NCI-H748 (cell line): ENCODE data around the gene DST.
"Not testable (repeated sequence)": the region's sequence is repeated elsewhere in the genome, so short reads cannot be mapped to it uniquely, and the experiment has no call there.

ENCODE experiments used
- DNase-seq: peaks from one replicate; lab custom pipeline; 2025; ENCODE audit not compliant: unreplicated experiment; lab: John Stamatoyannopoulos, UW

The DST gene

DNA sequence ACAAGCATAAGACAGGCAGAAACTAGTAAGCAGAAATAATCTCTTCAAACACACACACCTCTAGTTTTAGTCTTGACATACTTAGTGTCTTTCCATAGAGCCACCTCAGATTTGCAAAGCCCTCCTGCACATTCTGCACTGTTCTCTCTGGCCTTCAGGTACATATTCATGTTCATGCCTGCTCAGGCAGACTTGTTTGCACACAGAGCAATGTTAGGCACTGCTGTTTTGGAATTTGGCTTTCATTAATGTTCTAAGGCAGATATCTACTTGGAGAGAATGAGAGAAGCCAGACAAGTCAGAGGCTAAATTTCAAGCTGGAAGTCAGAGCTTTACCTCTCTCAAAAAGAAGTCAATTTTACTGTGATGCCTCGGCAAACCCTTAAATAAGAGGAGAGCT is 21.3 kb upstream of the DST start:
- DNase-seq = no peak

DNA sequence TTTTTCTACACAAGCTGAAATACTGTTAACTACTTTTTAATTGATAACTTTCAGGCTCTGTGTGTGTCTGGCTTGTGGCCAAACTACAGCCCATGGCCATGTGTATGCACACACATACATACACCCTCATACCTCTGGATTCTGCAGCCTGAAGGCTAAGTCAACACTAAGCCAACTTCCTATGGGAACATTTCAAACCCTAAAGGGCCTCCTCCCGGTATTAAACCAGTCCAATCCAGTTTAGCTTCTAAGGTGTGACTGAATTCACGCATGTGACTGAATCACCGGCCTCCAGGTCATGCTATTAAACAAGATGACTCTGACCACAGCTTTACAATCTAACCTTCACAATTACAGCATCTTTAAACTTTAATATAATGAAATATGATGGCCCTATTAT is 20.7 kb upstream of the DST start:
- peak; percentile 40 for DNase-seq

DNA sequence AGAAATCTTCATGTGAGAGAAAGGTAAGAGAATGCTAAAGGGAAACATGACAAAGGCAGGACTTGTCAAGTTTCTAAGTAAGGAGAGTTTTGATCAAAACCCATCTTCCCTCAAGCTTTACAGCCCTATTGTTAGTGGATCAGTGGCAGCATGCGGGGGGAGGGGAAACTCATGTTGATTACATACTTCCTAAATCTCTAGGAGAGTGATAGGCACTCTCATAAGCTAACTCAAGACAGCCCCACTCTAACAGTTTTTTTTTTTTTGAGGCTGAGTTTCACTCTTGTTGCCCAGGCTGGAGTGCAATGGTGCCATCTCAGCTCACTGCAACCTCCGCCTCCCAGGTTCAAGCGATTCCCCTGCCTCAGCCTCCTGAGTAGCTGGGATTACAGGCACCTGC is 18.6 kb upstream of the DST start:
- not testable (repeated sequence) for DNase-seq

DNA sequence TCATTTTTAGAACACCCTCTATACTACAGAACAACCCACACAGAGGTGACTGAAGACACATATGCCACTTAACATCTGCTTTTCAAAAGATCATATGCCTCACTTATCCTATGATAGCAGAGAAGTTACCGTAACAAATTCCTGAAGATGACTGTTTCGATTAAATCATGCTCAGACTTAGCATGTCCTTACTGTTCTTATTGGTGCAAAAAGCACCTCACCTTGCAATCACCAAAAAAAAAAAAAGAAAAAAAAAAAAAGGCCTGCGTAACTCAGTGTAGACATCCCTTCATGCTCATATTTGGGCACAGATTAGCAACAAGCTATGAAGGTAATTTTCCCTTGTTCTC is 17.7 kb upstream of the DST start:
- no peak for DNase-seq

DNA sequence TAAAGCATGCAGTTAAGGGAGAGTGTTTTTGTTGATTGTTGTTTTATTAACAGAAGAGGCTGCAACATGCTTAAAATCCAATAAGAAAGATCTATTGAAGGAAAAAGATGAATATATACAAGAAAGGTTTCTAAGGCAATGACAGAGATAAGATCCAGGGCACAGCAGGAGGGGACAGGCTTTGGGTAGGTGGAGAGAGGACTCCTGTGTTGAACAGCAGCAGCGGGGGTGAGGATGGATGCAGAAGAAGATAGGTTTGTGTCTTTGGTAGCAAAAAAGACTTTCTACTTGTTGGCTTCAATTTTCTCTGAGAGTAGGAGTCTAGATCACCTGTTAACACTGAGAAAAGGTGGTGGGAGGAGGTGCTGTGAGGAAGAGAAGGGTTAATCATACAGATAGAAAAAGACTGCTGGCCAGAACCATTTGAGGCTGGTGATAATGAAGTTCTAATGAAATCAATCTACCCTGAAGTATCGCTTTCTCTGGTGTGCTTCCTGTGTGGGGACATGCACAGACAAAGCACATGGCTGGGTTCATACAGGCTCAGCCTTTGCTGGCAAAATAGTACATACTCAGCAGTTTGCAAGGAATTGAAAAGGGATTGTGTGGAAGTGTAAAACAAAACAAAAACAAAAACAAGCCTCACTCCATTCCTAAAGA is 17.2 kb upstream of the DST start:
- DNase-seq = no peak

DNA sequence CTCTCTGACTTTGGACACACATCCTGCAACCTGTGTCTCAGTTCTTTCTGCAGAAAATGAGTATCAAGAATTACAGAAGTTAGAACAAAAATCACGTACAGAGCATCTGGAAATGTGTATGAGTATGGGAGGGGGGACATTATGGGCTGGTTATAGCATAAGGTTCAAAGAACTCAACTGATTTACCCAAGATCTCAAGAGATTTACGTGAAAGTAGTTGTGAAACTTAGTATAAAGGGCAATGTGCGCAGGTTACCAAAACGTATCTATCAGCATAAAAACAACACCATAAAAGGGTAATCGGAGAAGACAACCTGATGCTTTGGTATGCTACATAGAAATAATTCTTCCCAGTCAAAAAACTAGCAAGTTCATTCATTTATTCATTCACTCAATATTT is 15.6 kb upstream of the DST start:
- DNase-seq = no peak

DNA sequence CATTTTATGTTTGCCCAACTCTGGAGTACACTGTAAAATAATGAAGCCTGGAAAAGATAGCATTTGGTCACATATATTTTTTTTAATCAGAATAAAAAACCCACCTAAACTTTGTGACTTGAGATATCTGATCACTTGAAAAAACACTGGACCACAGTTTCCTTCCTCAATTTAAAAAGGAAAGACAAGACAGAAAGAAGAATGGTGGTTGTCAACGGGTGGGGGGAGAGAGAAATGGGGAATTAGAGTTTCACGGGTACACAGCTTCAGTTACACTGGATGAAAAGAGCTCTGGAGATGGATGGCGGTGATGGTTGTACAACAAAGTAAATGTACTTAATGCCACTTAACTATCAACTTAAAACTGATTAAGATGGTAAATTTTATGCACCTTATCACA is 14.7 kb upstream of the DST start:
- no peak for DNase-seq

DNA sequence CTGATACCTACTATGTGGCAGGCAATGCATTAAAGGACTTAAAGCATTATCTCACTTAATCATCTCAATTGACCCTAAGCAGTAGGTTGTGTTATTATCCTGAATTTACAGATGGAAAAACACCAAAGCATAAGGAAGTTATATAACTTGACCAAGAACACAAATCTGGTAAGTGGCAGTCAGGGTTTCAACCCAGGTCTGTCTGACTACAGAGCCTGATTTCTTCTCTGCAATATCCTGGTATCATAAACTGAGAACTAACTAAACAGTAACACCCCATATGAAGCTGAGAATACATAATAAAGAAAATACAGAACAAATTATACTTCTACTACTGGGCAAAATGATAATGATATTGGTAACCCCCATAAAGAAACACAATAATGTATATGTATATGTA is 13.8 kb upstream of the DST start:
- DNase-seq = no peak

DNA sequence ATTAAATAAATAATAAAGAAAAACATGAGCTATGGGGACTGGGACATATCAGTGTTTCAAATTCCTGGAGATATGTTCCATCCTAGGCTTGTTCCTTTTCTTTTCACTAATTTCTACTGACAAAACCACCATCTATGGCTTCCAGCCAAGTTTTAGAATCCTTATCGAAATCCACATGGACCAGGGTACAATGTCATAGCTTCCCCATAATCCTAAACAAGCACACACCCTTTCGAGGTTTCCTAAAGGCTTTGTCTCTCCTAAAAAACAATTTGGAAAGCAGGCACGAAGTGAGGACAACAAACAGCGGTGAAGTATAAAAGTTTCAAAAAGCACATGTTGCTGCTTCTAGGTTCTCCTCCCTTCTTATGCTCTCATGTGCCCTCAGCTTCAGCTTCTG is 13.3 kb upstream of the DST start:
- DNase-seq = no peak

DNA sequence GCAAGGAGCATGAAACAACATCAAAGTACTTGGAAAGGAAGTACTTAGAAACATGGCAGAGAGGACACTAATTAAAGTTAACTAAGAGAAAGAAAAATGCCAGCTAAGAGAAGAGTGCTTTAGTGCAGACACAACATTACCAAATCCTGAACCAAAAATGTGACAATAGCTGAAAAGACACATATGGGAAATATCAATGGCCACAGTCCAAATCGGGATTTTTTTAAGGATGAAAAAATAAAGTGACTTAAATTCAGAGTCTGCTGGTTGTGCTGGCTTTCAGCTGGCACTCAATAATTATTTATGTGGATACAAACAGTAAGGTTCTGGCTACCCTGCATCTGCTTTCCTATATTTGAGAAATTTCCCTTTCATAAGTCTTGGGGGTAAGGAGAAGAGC is 12.6 kb upstream of the DST start:
- no peak for DNase-seq

DNA sequence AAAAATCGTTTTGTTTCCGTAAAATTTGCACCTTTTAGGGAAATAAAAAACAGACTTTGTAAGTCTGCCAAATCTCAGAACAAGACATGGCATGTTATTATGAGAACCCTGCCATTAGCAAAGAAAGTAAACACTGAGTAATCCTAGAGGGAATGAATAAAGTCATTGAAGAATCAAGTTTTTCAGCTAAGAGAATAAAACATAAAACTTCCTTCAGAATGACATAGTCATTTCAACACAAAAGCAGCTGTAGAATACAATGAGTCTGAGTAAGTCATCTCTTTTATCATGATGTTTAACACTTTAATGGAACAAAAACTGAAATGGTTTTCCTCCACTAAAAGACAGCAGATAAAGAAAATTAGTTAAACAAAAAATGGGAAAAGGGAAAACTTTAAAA is 10.3 kb upstream of the DST start:
- peak; percentile 16 for DNase-seq

DNA sequence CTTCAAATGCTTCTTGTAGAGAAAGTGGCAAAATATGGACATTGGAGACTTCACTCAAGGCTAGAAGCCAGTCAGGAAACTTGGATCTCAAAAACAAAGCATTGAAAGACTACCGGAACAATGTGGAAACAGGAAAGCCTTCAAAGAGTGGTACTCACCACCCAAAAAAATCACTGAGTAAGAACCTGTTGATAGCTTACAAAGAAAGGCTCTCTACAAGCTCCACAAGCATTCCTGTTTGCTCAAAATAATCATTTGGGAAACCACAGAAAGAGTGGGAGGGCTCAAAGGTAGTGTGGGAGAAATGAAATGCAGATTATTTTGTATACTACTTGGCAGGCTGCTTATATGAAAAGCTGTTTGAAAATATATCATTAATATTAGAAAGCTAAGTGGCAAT is 9.5 kb upstream of the DST start:
- no peak for DNase-seq

DNA sequence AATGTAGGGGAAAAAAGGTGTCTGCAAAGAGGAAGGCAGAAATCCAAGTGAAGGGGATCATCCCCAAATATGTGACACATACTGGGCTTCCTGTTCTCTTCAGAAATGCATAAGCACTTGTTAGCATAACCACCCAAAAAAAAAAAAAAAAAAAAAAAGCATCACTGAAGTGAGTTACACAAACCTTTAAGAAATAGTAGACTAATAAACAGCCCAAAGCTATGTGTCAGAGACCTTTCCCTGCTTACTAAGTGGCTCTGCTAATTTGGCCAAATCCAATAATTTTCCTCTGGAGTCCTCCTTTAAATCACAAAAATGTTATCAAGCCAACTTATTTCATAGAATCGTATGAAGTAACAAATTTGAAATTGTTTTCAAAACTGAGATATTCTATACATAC is 7.5 kb upstream of the DST start:
- DNase-seq = no peak

DNA sequence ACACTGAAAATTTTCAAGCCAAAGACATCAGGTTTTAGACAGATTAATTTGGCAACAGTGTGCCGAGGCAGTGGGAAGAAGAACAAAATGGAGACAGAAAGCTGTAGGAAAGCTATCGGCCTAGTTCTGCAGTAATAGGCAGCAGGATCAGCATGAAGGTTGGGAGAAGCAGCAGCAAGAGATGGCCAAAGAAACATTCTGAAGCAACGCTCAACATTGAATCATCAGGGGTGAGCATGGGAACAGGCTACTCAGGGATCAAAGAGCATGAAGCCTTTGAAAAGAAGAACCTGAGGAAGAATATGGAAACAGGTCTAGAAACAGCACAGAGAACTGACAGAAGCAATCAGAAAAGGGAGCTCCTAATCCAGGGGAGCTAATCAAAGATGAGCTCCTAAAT is 7.1 kb upstream of the DST start:
- DNase-seq = no peak

DNA sequence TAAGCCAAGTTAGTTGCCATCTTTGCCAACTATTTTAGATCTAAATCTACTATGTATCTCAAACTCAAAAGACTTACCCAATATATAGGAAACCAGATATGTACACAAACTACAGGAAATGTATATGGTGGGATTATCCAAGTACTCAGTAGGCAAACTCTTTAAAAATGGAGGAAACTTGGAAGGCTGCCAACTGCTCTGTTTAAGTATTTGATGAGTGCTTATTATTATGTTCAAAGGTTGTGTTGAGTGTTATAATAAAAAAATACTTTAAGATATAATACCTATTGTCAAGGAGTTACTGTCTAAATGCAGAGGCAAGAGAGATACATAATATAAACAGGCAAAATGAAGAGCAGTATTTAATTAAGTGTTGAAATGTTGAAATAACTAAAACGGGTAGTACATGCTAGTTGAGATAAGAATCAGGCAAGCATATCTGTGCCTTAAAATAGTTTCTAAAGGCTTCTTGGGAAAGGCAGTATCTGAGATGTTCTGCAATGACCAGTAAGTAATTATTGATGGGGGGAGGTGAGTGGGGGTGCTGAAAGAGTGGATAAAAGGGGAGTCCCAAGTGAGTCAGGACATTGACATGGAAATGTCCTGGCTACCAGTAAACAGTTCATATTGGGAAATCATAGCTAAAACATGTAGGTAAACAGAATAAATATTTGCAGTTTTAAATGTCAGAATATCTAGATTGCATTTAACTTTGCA is 6.5 kb upstream of the DST start:
- peak; percentile 87 for DNase-seq

DNA sequence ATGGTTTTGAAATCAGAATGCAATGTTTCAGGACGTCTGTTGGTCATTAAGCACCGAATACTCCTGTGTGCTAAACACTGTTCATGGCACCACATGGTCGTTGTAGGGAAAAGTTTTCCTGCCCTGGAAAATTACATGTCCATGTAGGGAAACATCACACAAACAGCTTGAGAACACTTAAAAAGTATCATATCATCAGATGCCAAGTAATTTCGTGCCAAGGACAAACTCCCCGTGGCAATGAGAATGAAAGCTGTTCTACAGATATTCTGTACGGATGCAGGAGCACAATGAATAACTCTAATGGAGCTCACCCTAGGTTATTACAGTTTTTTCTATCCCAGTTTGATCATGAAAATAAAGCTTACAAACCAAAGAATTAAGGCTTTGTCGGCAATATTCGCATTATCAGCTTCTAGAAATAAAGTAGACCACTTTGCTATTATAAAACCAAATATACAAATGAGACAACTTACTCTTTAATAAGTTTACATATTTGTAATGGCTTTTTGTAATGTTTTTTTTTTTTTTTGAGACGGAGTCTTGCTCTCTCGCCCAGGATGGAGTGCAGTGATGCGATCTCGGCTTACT is 4.6 kb upstream of the DST start:
- DNase-seq = no peak

DNA sequence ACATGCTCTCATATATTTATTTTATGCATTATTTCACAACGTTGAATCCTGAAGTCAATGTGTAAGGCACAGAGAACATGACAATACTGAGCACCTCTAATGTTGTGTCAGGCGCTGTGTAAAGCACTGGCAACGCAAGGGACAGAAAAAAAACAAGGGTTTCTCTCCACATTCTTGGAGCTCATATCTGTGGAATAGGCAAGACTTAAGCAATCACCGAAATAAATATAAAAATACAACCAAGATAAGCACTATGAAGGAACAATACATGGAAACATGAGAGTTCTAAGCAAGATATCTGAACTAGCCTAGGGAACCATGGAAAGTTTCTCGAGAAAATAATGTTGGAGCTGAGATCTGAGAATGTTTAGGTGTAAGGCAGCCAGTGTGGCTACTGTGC is 1.7 kb upstream of the DST start:
- no peak for DNase-seq

DNA sequence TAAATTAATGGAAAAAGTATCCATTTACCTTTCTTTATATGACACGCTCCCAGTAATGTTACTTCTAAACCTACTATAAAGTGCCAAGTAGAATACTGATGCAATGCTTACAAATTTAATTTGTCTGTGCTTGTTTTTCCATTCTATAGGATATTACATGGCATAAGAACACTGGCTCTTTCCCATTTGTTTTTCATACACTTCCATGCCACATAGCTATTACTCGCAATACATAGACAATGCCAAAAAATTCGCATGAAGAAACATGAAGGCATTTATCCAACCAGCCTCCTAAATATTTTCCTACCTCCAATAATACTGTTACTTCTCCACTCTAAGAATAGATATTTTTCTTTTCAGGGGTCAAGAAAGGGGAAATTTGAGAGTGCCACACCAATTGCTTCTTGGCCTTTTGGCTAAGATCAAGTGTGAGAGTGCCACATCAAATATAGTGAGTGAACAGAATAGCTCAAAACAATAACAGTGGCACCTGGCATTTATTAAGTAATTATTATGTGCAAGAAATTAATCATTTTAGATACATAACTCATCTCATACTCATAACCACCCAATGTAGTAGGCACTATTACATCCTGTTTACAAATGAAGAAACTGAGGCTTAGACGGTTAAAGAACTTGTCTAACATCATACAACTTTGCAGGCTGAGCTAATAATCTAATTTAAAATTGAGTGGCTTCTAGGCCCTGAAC is 845 bp upstream of the DST start:
- no peak for DNase-seq

DNA sequence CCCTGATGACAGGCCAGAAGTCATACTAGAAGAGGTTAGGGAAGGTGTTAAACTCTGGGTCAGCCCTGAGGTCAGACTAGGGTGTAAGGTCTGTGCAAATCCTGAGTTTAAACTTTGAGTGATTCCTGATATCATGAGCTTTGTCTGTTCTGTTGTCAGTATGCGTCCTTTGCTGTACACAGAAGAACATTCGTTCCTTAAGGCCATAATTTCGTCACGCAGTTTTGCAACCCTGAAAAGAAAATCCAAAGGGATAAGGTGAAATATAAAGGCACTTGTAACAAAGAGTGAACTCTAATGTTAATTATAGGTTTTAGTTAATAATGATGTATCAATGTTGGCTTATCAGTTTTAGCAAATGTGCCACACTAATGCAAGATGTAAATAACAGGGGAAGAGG is 2.3 kb downstream of the DST start:
- DNase-seq = no peak

DNA sequence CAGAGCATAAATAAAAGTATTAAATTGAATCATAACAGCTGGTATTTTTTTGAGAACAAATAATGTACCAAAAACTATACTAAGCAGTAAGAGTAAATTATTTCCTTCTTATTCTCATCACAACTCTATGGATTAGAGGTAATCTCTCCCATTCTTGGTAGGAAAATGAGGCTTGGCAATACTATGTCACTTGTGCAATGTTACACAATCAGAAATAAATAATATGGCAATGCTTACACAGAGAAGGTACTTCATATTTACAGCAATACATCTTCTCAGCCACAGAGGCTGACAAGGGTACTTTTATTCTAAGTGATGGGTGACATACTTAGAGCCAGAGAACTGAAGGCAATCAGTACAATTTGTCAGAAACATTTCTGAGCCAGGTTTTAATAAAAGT is 3.9 kb downstream of the DST start:
- DNase-seq = no peak

DNA sequence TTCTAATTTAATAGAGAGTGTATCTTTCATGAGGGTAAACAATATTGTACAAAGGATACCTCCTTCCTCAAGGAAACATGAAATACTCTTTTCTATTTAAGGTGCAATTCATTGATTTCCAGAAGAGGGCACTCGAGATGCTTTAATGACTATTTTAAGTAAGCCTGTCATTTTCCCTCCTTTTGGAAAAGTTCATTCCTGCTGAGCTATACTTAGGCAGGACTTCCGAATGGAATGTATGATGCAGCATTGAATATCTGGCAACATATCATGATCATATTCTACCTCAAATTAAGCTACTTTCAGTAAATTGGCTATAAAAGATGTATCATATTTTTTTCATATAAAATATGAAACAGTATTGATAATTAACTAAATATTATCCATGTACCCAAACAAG is 5.0 kb downstream of the DST start:
- peak; percentile 61 for DNase-seq

DNA sequence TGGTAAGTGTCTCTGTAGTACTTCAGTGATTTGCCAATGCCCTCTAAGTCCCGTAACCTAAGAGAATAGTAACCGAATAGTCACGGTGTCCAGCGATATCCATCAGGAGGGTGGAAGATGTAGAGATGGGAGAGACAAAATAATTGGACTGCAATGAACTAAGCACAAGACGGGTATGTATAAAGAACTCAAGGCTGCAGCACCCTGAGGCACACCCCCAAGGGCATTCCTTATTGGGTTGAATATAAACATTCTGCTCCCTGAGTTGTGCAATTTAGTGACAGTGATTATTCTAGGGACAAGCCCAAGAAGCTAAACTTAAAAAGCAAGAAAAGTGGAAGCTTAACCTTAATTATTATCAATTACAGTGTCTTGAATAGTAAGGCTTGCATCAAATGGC is 14.6 kb downstream of the DST start:
- DNase-seq = no peak
